Left ventricle myocardium superior (tissue), 1 donor: ENCODE results near the gene DGKI. TPM values are rescaled to one million over a fixed set of nuclear protein-coding genes. Genes with fewer than 3 reads are reported as not detected.
A peak's percentile ranks its signal among the peaks of the same experiment; 100 is the strongest.

Source experiments
- ATAC-seq: fragments of 200-7000 bp; cut with Tn5 transposase; one replicate; pipeline ENCODE4 v1.9.1; 2020; ENCODE audit warnings: mild to moderate bottlenecking, moderate library complexity
- DNase-seq: peaks from one replicate; pipeline ENCODE4 v3.0.0-alpha.2; 2020
- intact Hi-C: fragments of 100-400 bp; cut with micrococcal nuclease; formaldehyde crosslinking; loops from one replicate; pipeline ENCODE4 v1.11.0; 2022
- total RNA-seq: library from RNA; stranded (reverse); fragmentation: NEBNext Ultra II Directional; extraction: Animal tissue kit (Norgen Biotek cat#: 25700); gene quantifications from one replicate; pipeline ENCODE4 v1.2.1, GENCODE V29; 2021
- donor health status: DM: no; HTN: yes; CAD: no; lungs with severe emphysema.

Gene DGKI
- total RNA-seq, 1 donor from 2014 or later: 0.47 TPM

GRCh38 chr7:137801491-137801890 lies 45.3 kb downstream of the DGKI start:
- intact Hi-C loops: no loop called here
- DNase-seq (no peak), ATAC-seq (no peak)

DNA sequence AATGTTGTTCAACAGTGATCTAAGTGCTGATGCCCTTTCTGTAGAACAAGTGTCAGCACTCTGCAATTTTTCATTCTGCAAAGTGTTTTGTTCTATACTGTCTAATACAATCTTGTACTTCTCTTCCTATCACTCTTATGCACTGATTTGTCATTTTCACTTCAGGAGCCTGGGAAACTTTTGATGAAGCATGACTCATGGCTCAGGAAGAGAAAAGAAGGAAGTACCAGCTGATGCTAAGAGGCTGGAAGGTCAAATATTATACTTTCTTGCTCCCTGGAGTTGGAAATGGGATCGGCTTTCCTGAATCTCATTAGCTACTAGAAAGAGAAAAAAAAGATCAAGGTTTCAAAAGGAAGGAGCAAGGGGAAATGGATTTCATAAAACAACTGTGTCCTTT lies 45.8 kb downstream of the DGKI start:
- DNase-seq: no peak
- no peak for ATAC-seq
- intact Hi-C loops: no loop called here

- intact Hi-C loops: no loop called here
- ATAC-seq (no peak), DNase-seq (no peak)
Observed at GRCh38 chr7:137798073-137798763, 48.6 kb downstream of the DGKI start.

DNA sequence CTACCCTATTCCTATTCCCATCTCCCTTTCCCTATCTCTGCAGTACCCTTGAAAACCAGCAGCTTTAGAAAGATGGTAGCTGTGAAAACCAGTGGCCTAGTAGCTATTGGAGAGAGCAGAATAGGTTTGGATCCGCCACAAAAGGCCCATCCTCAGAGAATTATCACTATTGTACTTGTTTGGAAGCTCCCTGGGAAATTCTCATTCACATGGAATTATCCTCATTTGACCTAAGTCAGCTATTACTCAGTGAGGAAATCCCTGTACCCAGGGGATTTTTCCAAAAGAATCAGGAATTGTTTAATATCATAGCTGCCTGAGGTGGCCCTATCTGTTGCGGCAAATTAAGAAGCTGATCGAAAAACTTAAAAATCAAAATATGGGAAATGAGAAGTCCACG lies 51.6 kb downstream of the DGKI start:
- DNase-seq (no peak), ATAC-seq (no peak)
- intact Hi-C loops: no loop called here

DNA sequence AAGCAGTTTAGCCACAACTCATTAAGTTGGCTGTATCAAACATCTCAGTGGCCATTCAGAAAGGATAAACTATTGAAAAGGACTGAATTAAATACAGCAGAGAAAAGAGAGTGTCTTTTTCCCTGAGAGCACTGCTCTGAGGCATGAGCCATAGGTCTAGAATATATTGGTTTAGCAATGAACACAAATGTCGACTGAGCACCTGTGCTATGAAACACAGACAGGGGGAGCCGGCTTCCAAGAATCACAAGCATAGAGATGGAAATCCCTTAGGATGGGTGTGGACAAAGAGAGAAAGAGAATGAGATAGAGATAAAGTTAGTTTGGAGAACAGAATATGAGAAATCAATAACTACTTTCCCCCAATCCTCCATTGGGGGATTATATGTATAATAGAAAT lies 54.8 kb downstream of the DGKI start:
- ATAC-seq (no peak), DNase-seq (no peak)
- intact Hi-C loops: no loop called here

DNA sequence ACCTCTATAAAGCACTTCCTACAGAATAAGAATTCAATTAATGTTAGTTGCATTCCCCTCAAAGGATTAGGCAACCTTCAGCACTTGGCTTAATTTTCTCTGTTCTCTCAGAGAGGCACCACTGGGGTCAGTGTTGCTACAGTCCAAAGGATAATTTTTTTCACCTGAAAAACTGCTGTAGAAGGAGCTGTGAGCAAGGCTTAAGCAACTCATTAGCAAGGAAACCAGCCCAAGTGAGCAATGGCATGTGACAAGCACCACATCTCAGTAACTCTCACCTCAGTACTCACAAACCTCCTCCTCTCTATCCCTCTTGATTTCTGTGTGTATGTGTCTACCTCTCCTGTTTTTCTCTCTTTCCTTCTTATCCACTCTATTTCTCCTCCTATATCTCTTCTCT lies 55.9 kb downstream of the DGKI start:
- ATAC-seq (no peak), DNase-seq (no peak)
- intact Hi-C loops: no loop called here

DNA sequence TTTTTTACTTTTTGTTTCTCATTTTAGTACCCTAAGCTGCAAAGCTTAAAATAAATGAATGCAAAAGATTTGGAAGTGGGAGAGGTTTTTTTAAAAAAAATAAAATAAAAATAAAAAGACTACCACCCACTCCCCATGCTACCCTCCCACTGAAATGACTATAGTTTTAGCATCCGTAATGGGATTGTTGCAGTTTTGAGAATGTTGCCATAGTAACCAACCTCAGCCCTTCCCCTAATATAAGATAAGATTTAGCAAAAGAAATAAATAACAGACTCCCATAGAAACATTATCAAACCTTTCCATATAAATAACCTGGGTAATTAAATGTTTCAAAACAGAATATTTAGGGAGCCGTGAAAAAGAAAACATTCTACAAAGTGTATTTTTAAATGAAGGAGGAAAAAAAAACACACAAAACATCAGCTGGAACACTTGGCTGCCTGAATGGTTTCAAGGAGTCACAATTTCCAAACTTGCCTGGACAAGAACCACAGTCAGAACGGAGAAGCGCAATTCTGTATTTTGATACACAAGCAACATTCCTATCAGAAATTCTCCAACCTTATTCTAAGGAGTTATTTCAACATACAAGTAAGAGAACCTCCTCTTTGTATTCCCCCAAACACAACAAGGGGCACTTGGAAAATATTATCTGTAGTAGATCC lies 57.4 kb downstream of the DGKI start:
- no peak for DNase-seq

GRCh38 chr7:137787301-137787976 lies 59.3 kb downstream of the DGKI start:
- ATAC-seq (no peak), DNase-seq (no peak)
- intact Hi-C loops: no loop called here

More for the DNA sequence above, 57.4 kb downstream of the DGKI start:
- ATAC-seq: no peak
- intact Hi-C loops: no loop called here

GRCh38 chr7:137778511-137778910 lies 68.3 kb downstream of the DGKI start:
- DNase-seq (no peak), ATAC-seq (no peak)
- intact Hi-C loops: no loop called here

GRCh38 chr7:137774793-137775201 lies 72.0 kb downstream of the DGKI start:
- intact Hi-C loops: no loop called here

DNA sequence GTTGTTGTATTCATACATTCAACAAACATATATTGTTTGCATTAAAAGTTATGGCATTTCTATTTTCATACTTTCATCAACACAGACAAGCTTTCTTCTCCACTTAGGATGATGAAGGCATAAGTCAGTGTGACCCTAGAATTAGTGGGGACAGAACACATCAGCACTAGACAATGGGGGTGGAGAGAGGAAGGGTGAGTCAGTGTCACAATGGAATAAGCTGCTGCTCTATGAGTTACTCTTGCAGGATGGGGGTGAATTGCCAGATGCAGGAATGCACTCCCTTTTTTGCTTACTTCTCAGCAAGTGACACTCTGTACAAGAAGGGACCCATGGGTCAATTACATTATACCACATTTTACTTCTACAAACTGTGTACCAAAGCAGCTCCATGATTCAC lies 74.0 kb downstream of the DGKI start:
- no peak for DNase-seq
- intact Hi-C loops: no loop called here
- no peak for ATAC-seq

More at GRCh38 chr7:137774793-137775201, 72.0 kb downstream of the DGKI start:
- no peak for ATAC-seq
- no peak for DNase-seq

GRCh38 chr7:137772316-137772715 lies 74.5 kb downstream of the DGKI start:
- intact Hi-C loops: no loop called here
- peak; percentile 26 for ATAC-seq
- no peak for DNase-seq

DNA sequence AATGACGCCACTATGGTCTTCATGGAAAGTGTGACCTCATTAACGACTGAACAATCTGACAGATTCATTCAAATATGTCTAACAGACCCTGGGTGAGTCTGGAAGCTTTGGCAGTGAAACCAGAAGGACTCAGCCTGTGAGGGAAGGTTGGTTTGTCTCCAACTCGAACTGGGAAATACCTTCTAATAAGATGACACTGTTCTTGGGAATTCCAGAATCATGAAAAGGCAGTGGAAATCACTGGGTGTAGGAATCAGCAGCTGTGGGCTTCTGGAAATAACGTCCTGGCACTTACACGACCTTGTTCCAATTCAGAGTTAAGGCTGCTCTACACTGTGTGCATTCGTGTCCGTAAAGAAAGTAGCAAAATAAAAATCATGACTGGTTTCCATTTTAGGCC lies 75.1 kb downstream of the DGKI start:
- DNase-seq (no peak), ATAC-seq (no peak)
- intact Hi-C loops: no loop called here

- DNase-seq (no peak), ATAC-seq (no peak)
- intact Hi-C loops: no loop called here
Observed at GRCh38 chr7:137771273-137771672, 75.5 kb downstream of the DGKI start.

- ATAC-seq (no peak), DNase-seq (no peak)
- intact Hi-C loops: no loop called here
Observed at GRCh38 chr7:137768366-137768765, 78.4 kb downstream of the DGKI start.

DNA sequence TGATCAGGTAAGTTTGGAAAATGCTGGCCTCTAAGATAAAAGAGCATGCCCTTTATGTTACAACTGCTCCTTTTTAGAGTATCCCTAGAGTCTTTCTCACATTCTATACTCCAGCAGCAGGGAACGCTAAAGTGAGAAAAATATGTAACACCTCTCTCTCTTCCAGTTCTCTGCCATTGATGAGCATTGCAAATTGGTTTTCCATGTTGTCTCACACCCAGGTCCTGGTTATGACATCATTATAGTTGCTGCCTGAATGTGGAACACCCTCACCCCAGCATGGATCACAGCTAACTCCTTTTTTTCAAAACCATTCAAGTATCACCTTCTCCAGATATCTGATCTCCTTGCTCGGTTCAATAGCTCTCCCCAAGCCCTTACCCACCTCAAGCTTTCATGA lies 84.4 kb downstream of the DGKI start:
- DNase-seq (no peak), ATAC-seq (no peak)
- intact Hi-C loops: no loop called here

GRCh38 chr7:137760111-137760510 lies 86.7 kb downstream of the DGKI start:
- DNase-seq (no peak), ATAC-seq (no peak)
- intact Hi-C loops: no loop called here

GRCh38 chr7:137757146-137757925 lies 89.4 kb downstream of the DGKI start:
- DNase-seq: no peak
- intact Hi-C loops: no loop called here
- no peak for ATAC-seq

- intact Hi-C loops: no loop called here
- DNase-seq (no peak), ATAC-seq (no peak)
Observed at GRCh38 chr7:137755846-137756651, 90.7 kb downstream of the DGKI start.
